Pulmonary artery endothelial cell (primary cell): ENCODE measurements around the gene TBXAS1. TPM values are rescaled to one million over a fixed set of nuclear protein-coding genes. Genes with fewer than 3 reads are reported as not detected.

ENCODE experiments used
- DNase-seq: peaks from one replicate; pipeline ENCODE4 v3.0.0-alpha.2; 2011; ENCODE audit warnings: low read depth, low spot score
- total RNA-seq: library from RNA; depleted of rRNA; stranded (reverse); fragments of >200 nt; gene quantifications from 2 replicates; pipeline ENCODE4 v1.2.3, GENCODE V29; 2014

The TBXAS1 gene
- total RNA-seq, 1 donor from 2014 or later = 10.6 TPM

DNA sequence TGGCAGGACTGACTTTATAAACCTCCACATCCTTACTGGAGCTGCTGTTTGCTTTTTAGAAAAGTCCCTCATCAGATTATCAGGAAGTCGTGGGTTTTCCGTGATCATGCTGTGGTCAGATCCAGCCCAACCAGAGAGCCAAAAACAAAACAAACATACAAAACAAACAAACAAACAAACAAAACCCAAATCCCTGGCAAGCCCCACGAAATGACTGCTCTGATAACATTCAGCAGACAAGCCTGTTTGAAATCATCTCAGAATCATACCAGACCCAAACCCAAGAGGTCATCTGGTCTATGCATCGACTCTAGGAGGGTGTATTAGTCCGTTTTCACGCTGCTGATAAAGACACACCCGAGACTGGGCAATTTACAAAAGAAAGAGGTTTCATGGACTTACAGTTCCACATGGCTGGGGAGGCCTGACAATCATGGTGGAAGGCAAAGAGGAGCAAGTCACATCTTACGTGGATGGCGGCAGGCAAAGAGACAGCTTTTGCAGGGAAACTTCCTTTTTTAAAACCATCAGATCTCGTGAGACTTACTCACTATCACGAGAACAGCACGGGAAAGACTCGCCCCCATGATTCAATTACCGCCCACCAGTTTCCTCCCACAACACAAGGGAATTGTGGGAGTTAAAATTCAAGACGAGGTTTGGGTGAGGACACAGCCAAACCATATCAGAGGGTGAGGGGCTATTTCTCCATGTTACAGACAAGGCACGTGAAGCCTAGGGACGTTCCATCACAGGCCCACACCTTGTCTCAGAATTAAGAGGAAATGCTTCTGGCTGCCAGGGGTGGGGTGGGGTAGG lies 148.0 kb downstream of the TBXAS1 start:
- no peak for DNase-seq

DNA sequence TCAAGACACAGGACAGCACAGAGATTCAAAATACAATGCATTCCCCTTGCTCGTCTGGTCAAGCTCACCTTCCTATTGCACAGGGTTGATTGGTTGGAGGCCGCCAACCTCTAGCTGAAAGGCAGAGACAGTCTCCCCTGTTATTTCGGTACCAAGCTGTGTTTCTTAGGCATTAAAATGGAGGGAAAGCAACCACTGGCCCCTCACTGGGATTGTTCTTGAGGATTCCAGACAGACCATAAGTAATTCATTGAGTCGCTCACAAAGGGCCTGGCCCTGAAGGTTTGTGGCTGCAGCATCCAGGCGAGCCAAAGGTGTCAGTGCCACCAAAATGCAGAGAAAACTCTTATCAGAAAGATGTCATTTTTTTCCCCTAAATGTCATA lies 152.4 kb downstream of the TBXAS1 start:
- DNase-seq = no peak

- no peak for DNase-seq
Measured at GRCh38 chr7:139982927-139983920, 154.2 kb downstream of the TBXAS1 start.

DNA sequence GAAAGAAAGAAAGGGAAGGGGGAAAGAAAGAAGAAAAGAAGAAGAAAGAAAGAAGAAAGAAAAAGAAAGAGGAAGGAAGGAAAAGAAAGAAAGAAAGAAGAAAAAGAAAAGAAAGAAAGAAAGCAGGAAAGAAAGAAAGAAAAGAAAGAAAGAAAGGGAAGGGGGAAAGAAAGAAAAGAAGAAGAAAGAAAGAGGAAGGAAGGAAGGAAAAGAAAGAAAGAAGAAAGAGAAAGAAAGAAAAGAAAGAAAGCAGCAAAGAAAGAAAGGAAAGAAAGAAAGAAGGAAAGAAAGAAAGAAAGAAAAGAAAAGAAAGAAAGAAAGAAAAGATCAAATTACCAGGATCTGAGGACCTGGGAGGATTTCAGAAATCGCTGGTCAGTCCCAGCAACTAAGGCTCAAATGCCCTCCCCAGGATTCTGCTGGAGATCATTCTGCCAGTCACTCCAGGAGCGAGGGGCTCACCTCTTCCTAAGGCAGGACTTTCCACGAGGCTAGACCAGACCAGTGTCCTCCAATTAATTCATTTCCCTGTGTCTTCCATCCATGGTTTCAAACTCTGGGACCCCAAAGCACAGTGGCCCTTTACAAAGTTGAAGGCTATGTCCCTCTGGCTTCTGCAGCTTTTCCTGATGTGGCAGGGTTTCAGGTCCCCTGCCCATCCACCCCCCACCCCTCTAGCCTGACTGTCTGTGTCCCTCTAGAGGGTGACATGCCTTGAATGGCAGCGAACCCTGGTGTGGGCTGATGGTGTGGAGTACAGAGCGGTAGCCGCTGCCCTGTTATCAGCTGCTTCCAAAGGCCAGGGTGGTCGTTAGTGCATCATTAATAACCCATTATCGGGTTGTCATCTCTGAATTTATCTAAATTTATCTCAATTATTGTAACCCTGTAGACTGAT lies 155.8 kb downstream of the TBXAS1 start:
- no peak for DNase-seq

GRCh38 chr7:139985811-139986210 lies 156.7 kb downstream of the TBXAS1 start:
- DNase-seq = no peak

- no peak for DNase-seq
Measured at GRCh38 chr7:139987691-139988516, 158.8 kb downstream of the TBXAS1 start.

DNA sequence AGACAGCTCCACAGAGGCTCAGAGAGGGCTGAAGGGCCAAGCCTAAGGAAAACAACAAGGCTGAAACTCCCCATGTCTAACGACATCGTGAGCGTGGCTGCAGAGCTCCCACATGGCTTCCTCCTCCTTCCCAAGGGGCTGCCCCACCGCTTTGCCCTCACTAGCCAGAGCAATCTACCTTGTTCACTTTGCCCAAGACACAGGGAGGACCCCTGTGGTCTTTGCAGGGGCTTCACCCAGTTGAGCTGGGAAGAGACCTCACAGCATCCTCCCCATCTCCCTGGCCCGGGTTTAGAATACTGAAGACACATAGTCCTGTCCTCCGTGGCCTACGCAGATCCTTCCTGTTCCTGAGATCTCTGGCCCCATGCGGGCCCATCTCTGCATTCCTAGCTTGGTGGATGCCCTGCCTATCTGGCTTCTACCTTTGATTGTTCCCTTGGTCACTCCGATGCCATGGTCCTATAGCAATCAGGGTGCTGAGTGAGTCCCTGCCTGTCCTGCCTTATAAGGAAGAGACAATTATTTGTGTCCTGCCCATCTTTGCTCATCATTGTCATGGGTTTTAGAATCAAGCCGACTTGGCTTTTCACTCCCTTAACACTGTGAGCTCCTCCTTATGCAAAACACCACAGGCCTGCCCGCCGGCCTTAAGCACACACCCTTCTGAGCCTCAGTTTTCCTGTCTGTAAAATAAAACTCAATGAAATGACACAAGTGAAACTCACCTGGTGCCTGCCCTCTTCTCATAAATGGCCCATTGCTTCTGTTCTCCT lies 160.5 kb downstream of the TBXAS1 start:
- DNase-seq = no peak

GRCh38 chr7:139990142-139990535 lies 161.1 kb downstream of the TBXAS1 start:
- no peak for DNase-seq

- DNase-seq = no peak
Measured at GRCh38 chr7:139990571-139991268, 161.7 kb downstream of the TBXAS1 start.

GRCh38 chr7:139991269-139991666 lies 162.2 kb downstream of the TBXAS1 start:
- no peak for DNase-seq

GRCh38 chr7:139991911-139992310 lies 162.8 kb downstream of the TBXAS1 start:
- no peak for DNase-seq

DNA sequence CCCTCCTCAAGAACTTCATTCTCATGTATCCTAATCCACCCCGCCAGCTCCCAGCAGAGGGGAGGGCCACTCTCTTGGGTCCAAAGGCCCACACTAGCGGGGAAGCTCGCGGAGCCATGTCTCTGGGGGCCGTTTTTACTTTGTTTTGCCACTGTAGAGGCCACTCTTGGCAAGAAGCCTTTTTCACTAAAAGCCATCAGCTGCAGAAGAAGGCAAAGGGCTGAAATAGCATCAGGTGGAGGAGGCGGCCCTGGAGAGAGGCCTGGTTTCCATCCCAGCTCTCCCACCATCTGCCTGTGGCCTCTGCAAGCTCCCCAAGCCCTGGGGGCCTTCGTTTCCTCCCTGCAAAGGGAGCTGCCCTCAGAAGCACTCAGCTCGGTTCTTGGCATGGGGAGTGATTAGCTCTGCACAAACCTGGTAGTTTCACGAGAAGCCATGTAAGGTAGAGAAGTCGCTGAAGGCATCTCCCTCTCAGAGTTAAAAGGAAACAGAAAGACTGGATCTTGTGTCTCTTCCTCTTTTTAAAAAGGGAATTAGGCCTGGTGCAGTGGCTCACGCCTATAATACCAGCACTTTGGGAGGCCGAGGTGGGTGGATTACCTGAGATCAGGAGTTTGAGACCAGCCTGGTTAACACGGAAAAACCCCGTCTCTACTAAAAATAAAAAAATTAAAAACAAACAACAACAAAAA lies 163.4 kb downstream of the TBXAS1 start:
- DNase-seq = no peak

DNA sequence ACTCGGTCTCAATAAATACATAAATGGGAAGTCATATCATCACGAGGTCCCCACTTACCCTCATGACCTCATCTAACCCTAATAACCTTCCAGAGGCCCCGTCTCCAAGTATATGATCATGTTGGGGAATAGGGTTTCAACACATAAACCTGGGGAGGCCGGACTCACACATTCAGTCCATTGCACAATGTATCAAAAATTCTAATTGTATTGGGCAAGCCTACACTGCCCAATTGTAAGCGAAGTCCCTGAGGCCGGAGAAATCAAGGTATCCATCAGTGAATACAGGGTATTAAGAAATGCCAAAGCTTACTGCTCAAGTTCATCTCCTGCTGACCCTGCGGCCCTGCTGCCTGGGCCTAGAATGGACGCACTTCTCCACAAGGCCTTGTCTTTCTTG lies 164.1 kb downstream of the TBXAS1 start:
- DNase-seq = no peak

GRCh38 chr7:139993592-139993991 lies 164.5 kb downstream of the TBXAS1 start:
- DNase-seq = no peak

GRCh38 chr7:139994356-139994755 lies 165.3 kb downstream of the TBXAS1 start:
- DNase-seq = no peak

- DNase-seq = no peak
Measured at GRCh38 chr7:139995017-139995915, 166.2 kb downstream of the TBXAS1 start.

DNA sequence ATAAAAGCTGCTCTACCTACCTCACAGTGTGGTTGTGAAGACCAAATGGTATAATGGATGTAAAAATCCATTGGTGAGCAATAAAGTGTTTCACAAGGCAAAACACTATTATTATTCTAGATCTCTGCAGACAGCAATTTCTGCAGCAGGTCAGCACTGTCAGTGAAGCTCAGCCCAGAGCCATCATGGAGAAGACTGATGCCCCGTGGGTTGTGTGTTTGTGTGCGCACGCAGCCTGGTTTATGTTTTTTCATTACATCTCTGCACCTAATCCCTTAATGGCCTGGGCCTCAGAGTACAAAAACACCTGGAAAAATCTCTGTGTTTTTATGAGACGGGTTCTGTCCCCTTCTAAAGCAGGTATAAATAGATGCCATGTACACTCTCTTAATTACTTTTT lies 169.5 kb downstream of the TBXAS1 start:
- no peak for DNase-seq
